HepG2 (cell line): ENCODE measurements around the gene SOBP. TPM values are rescaled to one million over a fixed set of nuclear protein-coding genes. Genes with fewer than 3 reads are reported as not detected.

ENCODE experiments used
- ATAC-seq: fragments of 200-7000 bp; cut with Tn5 transposase; 3 replicates; pipeline ENCODE4 v1.9.1; 2020; ENCODE audit warnings: mild to moderate bottlenecking, moderate library complexity
- BruUV-seq: library from RNA; stranded (reverse); fragments of 400-500 nt; replicated peaks from 2 replicates; lab custom pipeline; 2021; lab: Mats Ljungman, UMichigan
- CTCF ChIA-PET: fragments of 300-600 bp; formaldehyde crosslinking; extraction: SDS; loops from one replicate; lab custom pipeline; 2021; ENCODE audit warnings: low total read pairs, inconsistent platforms, low intra/inter-chr PET ratio; lab: Yijun Ruan, JAX
- POLR2A ChIA-PET: fragments of 350-600 bp; sonication (Branson Sonifier 250); formaldehyde crosslinking; loops from one replicate; lab custom pipeline; 2020; ENCODE audit warnings: antibody characterized with exemption, inconsistent platforms; lab: Yijun Ruan, JAX
- DNase-seq: peaks from one replicate; pipeline ENCODE4 v3.0.0-alpha.2; 2015; ENCODE audit warnings: low spot score
- FAIRE-seq: peaks from 3 replicates; lab custom pipeline; 2011; peaks lifted over from hg19 to GRCh38; lab: Jason Lieb, UNC
- H2AFZ ChIP-seq: one replicate; pipeline ENCODE4 v1.6.1; 2011; ENCODE audit warnings: low read length, inconsistent platforms
- H3K27ac ChIP-seq: fragments of 300-600 bp; 3 replicates; pipeline ENCODE4 v1.8.0; 2011; ENCODE audit warnings: mixed run types, mild to moderate bottlenecking, mixed read lengths, low read length, inconsistent platforms; ENCODE audit not compliant: insufficient read depth; ENCODE audit errors: extremely low read length
- H3K27me3 ChIP-seq, 2 experiments: fragments of 200-600 bp in 1 of 2; 2 replicates in 1 of 2; 3 replicates in 1 of 2; pipeline versions ENCODE4 v1.6.0 to v1.8.0; 2011; ENCODE audit warnings: low read length in 2 of 2, mild to moderate bottlenecking in 2 of 2, moderate library complexity in 2 of 2, inconsistent platforms in 1 of 2; ENCODE audit not compliant: insufficient read depth in 2 of 2, control insufficient read depth in 1 of 2
- H3K36me3 ChIP-seq, 2 experiments: fragments of 200-600 bp in 1 of 2; replicated peaks in 1 of 2; 2 replicates in 1 of 2; 3 replicates in 1 of 2; pipeline versions ENCODE4 v1.5.1 to v1.8.0; 2011; ENCODE audit warnings: low read length in 2 of 2, inconsistent platforms in 1 of 2; ENCODE audit not compliant: insufficient read depth in 2 of 2, control insufficient read depth in 1 of 2
- H3K4me1 ChIP-seq: 2 replicates; pipeline ENCODE4 v1.5.1; 2012; ENCODE audit warnings: low read length, inconsistent platforms; ENCODE audit not compliant: insufficient read depth
- H3K4me2 ChIP-seq: 2 replicates; pipeline ENCODE4 v1.6.0; 2011; ENCODE audit warnings: low read depth, low read length, inconsistent platforms
- H3K4me3 ChIP-seq, 3 experiments: fragments of 200-600 bp in 1 of 3; sonication (generic), shearing (Covaris generic) in 1 of 3; replicated peaks in 1 of 3; 2 replicates each; pipeline ENCODE4 v1.5.1; 2011 to 2016; ENCODE audit warnings: low read length in 3 of 3, inconsistent platforms in 2 of 3, low read depth in 2 of 3, mild to moderate bottlenecking in 2 of 3, control low read depth in 1 of 3, mixed read lengths in 1 of 3; ENCODE audit not compliant: insufficient read depth in 1 of 3
- H3K79me2 ChIP-seq: one replicate; pipeline ENCODE4 v1.6.1; 2011; ENCODE audit warnings: low read length, inconsistent platforms; ENCODE audit not compliant: insufficient read depth
- H3K9ac ChIP-seq: 2 replicates; pipeline ENCODE4 v1.6.0; 2011; ENCODE audit warnings: mild to moderate bottlenecking, low read depth, low read length, inconsistent platforms; ENCODE audit not compliant: insufficient read depth
- H3K9me3 ChIP-seq: 2 replicates; pipeline ENCODE4 v1.5.1; 2012; ENCODE audit warnings: mild to moderate bottlenecking, low read length
- H4K20me1 ChIP-seq: 2 replicates; pipeline ENCODE4 v1.6.0; 2011; ENCODE audit warnings: inconsistent platforms, mild to moderate bottlenecking, low read length, moderate library complexity; ENCODE audit not compliant: insufficient read depth
- ARNTL ChIP-seq: sonication (generic); formaldehyde crosslinking; IDR thresholded peaks from 2 replicates; pipeline ENCODE4 v1.4.0; 2020; ENCODE audit warnings: mild to moderate bottlenecking, missing genetic modification reagents
- ATF4 ChIP-seq, 2 experiments: fragments of 450-650 bp in 1 of 2; sonication (generic) in 1 of 2; formaldehyde crosslinking; IDR thresholded peaks; 2 replicates each; pipeline versions ENCODE4 v1.5.0 to v1.8.0; 2020 to 2022; ENCODE audit warnings: mild to moderate bottlenecking in 1 of 2, missing genetic modification reagents in 1 of 2
- ELF4 ChIP-seq: sonication (generic); formaldehyde crosslinking; IDR thresholded peaks from 2 replicates; pipeline ENCODE4 v1.5.0; 2020; ENCODE audit warnings: missing genetic modification reagents, mild to moderate bottlenecking, moderate library complexity, borderline replicate concordance
- HDAC2 ChIP-seq: sonication (generic); formaldehyde crosslinking; IDR thresholded peaks from 2 replicates; pipeline ENCODE4 v1.4.0; 2020; ENCODE audit warnings: missing genetic modification reagents
- IRF9 ChIP-seq: sonication (generic); formaldehyde crosslinking; IDR thresholded peaks from 2 replicates; pipeline ENCODE4 v1.8.0; 2022; ENCODE audit warnings: missing genetic modification reagents, mild to moderate bottlenecking, borderline replicate concordance
- RXRA ChIP-seq: sonication (generic); formaldehyde crosslinking; IDR thresholded peaks from 2 replicates; pipeline ENCODE4 v1.5.1; 2020; ENCODE audit warnings: missing genetic modification reagents
- SALL1 ChIP-seq: sonication (generic); formaldehyde crosslinking; IDR thresholded peaks from 2 replicates; pipeline ENCODE4 v1.8.0; 2022; ENCODE audit warnings: mild to moderate bottlenecking, missing genetic modification reagents
- ZBTB7B ChIP-seq: sonication (generic); formaldehyde crosslinking; IDR thresholded peaks from 2 replicates; pipeline ENCODE4 v1.4.0; 2020; ENCODE audit warnings: missing genetic modification reagents
- ZMAT3 ChIP-seq: sonication (generic); formaldehyde crosslinking; conservative IDR thresholded peaks from 2 replicates; pipeline ENCODE4 v1.7.0; 2021; ENCODE audit warnings: missing genetic modification reagents
- ZNF20 ChIP-seq: sonication (generic); formaldehyde crosslinking; IDR thresholded peaks from 2 replicates; pipeline ENCODE4 v1.4.0; 2020; ENCODE audit warnings: mild to moderate bottlenecking, moderate library complexity, missing genetic modification reagents
- ZNF839 ChIP-seq: sonication (generic); formaldehyde crosslinking; IDR thresholded peaks from 2 replicates; pipeline ENCODE4 v1.4.0; 2020; ENCODE audit warnings: missing genetic modification reagents, mild to moderate bottlenecking, borderline replicate concordance
- ZSCAN29 ChIP-seq: sonication (generic); formaldehyde crosslinking; conservative IDR thresholded peaks from 2 replicates; pipeline ENCODE4 v1.4.0; 2020; ENCODE audit warnings: mild to moderate bottlenecking, missing genetic modification reagents
- WGBS: methylation state at CpG from one replicate; pipeline ENCODE4 v1.1.6; 2017; ENCODE audit warnings: low lambda C conversion rate; 5-methylcytosine and 5-hydroxymethylcytosine counted together
- in situ Hi-C: cut with HindIII; loops from 2 replicates; pipeline ENCODE4 v1.10.0; 2017; ENCODE audit warnings: low pct_unique_long_range_greater_than_20kb; ENCODE audit not compliant: extremely low pct_ligation_motif_present
- intact Hi-C: fragments of 100-400 bp; cut with micrococcal nuclease; formaldehyde crosslinking; loops from one replicate; pipeline ENCODE4 v1.10.0; 2022; ENCODE audit not compliant: unreplicated experiment
- polyA plus RNA-seq, 8 experiments: library from polyadenylated mRNA; depleted of rRNA in 3 of 8; stranded (reverse) in 7 of 8; unstranded in 1 of 8; fragments of >200 nt; fragmentation: Illumina TruSeq in 4 of 8; extraction: Trizol in 4 of 8; gene quantifications; 2 replicates each; pipeline versions ENCODE4 v1.2.1 to v1.2.3, GENCODE V29; 2011 to 2016; ENCODE audit warnings: low read depth in 4 of 8, missing spikeins in 1 of 8, mixed read lengths in 1 of 8; ENCODE audit not compliant: insufficient read depth in 1 of 8
- total RNA-seq, 5 experiments: library from RNA; depleted of rRNA; stranded (reverse); fragments of >200 nt; fragmentation: Illumina TruSeq; extraction: Trizol; gene quantifications; 2 replicates each; pipeline ENCODE4 v1.2.3, GENCODE V29; 2016; ENCODE audit warnings: low read depth in 1 of 5

Gene SOBP
- total and polyA plus RNA-seq, 2 of the 13 experiments (the other 11 are each of a cell fraction or from before 2014, with no cell fraction given) = 1.5 to 6.9 TPM

- H3K4me1 ChIP-seq = no peaks in the 10 kb centered on the region
- no peak overlapping the region for H3K4me3 ChIP-seq
- ChIA-PET CTCF (no interaction called here), POLR2A (no interaction called here)
- intact Hi-C loops (no loop called here), in situ Hi-C loops (no loop called here)
- H3K79me2 ChIP-seq = no peaks in the 10 kb centered on the region
- 94% methylated on average over 9 of the region's 9 CpGs for WGBS
- no peaks in the 10 kb centered on the region for H3K27me3 ChIP-seq
- ATAC-seq = no peak
- no TSS peak for BruUV-seq
- FAIRE-seq = no peak
- no peak overlapping the region for H3K9ac ChIP-seq
- TF ChIP-seq ZMAT3 (no peak), ZNF20 (CRISPR knock-in tag) (no peak), ZSCAN29 (CRISPR knock-in tag) (no peak), ZNF839 (CRISPR knock-in tag) (no peak), ZBTB7B (CRISPR knock-in tag) (no peak), HDAC2 (no peak), ATF4 (CRISPR knock-in tag; IDR thresholded peaks at IDR 0.05) (no peak), SALL1 (CRISPR knock-in tag) (no peak), ARNTL (CRISPR knock-in tag) (no peak), ELF4 (CRISPR knock-in tag) (no peak), RXRA (no peak), IRF9 (CRISPR knock-in tag) (no peak)
- H2AFZ ChIP-seq = no peak overlapping the region
- H3K9me3 ChIP-seq = no peaks in the 10 kb centered on the region
- H3K36me3 ChIP-seq = peaks cover 5 to 30% of the 10 kb centered on the region in 2 experiments
- H3K27ac ChIP-seq = no peak overlapping the region
- no peaks in the 10 kb centered on the region; the same call in 1 of the 2 replicates for H4K20me1 ChIP-seq
- no peak overlapping the region for H3K4me2 ChIP-seq
- DNase-seq = no peak
Measured at GRCh38 chr6:107569473-107569872, 79.6 kb downstream of the SOBP start.
